GM18861 (cell line): Measurements from ENCODE around the gene LEAP2.

Experiments
- ATAC-seq: cut with Tn5 transposase; IDR thresholded peaks from one replicate; pipeline ENCODE4 v1.9.1; 2021; ENCODE audit not compliant: unreplicated experiment

The LEAP2 gene

DNA sequence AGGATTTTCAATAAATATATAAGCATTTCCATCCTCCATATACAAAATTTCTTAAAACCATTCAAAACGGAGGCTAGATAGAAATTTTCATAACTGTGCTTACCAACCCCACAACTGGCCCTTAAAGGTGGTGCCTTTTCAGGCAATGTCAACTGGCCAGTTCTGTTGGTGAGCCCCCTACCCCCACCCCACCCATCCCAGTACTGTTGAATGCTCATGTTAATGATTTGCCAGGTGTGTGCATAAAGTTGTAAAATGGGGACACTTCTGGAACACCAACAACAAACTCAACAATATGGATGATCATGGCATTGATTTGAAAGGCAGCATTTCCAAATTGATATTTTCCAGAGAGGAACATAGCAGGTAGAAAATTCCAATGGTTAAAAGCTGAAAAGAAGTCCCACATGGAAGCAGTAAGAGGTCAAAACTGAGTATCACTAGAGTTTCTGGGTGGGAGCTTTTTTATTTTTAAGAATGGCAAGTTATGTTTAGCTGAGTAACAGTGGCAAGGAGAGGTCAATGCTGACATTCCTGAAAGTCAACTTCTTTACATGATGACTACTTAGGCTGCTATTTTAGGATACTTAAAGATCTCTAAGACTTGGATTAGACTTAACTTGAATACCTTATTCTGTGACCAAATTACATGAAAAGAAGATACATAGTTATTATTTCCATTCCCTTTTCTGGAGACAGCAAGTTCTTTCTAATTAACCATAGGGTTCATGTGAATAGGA is 2.7 kb downstream of the LEAP2 start:
- ATAC-seq = no peak

DNA sequence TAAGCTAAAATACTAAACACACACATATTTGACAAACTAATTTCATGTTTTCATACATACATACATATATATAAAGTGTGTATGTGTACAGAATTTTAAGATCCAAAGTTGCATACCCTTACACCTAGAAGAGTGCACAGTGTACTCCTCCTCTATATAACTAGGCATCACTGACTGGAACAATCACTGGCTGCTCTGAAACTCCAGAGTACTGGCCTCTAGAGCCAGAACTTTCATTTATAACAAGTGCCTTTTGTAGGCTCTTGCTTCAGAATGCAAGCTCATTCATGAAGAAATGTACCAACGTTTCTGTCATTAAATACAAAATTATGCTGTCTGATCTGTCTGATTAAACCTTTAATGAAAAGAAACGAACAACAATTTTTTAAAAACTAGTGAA is 4.0 kb downstream of the LEAP2 start:
- ATAC-seq = no peak

DNA sequence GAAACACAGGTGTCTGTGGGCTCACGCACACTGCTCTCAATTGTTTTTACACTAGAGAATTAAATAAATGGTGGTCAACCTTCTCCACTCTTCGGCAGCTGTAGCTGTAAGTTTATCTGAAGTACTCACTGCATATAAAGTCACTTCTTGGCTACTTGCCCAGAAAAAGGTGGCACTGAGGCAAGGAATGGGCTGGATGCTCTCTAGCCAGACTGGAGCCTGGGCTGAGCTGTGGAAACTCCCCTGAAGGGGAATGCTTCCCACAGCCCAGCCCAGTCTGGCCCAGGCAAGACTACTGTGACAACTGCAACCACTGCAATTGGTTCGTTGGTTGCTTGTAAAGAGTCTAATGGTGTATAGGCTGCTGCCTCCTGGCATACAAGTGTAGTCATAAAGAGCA is 4.5 kb downstream of the LEAP2 start:
- no peak for ATAC-seq

- ATAC-seq = no peak
These were observed 9.9 kb downstream of the LEAP2 start for GRCh38 chr5:132883261-132883834.

GRCh38 chr5:132884548-132884947 is 11.1 kb downstream of the LEAP2 start:
- ATAC-seq = no peak

GRCh38 chr5:132886064-132886823 is 12.8 kb downstream of the LEAP2 start:
- no peak for ATAC-seq

GRCh38 chr5:132887283-132887682 is 13.8 kb downstream of the LEAP2 start:
- no peak for ATAC-seq

DNA sequence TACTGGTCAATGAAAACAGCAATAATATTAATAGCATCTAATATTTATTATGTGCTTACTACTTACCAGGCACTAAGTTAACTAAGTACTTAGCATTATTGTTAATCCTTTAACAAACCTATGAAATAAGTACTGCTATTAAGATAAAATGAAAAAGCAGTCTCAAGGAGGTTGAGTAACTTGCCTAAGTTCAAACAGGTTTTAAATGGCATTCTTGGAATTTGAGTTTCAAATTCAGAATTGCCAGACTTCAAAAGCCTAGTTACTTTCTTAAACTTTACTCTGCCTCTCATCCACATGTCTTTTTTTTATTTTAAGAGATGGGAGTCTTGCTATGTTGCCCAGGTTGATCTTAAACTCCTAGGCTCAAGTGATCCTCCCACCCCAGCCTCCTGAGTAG is 16.0 kb downstream of the LEAP2 start:
- ATAC-seq = no peak

GRCh38 chr5:132890817-132891216 is 17.3 kb downstream of the LEAP2 start:
- ATAC-seq = no peak

DNA sequence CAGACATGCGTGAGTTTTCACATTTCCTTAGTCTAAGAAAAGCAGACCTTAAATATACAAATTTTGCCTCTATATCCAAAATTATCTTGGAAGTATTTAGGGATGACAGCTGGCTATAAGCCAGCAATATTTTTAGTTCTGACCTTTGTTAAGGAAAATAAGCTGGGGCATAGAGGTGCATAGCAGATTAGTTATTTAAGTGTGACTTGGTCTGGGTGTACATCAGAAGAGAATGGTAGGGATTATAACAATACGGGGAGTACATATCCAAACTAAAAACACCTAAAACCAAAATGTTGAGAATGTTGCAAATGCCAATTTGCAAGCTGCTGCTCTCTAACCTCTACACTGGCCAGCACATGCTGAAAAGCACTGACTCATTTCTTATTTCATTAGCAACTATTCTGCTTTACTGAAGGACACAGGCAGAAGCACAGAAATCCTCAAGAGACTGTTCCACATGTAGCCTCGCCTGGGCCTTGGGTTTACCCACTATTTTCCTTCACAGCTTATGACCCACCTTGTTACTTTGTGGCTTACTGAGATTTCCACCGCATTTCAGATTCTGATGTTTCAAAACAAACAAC is 22.3 kb downstream of the LEAP2 start:
- ATAC-seq = no peak

DNA sequence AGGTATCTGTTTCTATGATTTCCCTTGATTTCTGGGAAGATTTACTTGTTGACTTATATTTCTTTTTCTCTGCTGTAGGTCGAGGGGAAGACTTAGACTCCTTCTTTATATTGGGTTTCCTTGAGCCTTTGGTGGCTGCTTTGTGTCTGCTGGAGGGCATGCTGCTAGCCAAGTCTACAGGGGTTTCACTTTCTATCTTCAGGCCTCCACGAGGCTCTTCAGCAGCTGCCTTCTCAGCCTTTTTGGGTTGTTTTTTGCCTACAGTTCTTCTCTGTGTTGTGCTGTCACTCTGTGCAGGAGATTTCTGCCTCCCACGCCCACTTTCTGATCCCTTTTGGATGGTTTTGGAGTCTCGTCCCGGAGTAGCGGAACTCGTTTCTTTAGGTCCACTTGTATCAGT is 23.2 kb downstream of the LEAP2 start:
- no peak for ATAC-seq

- no peak for ATAC-seq
These were observed 24.6 kb downstream of the LEAP2 start for GRCh38 chr5:132898094-132898493.

DNA sequence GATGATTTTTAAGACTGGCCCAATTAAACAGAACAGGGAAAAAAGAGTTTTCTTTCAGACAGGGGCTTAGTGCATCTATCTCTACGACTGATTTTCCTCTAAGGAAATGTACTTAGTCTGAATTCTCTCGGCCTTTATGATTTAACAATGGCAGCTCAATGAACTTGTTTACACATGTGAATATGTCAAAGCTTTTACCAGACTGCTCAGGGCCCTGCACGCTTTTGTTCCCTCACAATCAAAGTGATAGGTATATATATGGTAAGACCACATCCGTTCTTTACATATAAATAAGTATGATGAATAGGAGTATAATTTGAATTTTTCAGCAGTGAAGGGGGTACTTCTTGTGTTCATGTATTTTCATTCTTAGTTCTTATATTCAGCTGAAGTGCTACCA is 27.6 kb downstream of the LEAP2 start:
- no peak for ATAC-seq

GRCh38 chr5:132901730-132902129 is 28.3 kb downstream of the LEAP2 start:
- ATAC-seq = no peak

DNA sequence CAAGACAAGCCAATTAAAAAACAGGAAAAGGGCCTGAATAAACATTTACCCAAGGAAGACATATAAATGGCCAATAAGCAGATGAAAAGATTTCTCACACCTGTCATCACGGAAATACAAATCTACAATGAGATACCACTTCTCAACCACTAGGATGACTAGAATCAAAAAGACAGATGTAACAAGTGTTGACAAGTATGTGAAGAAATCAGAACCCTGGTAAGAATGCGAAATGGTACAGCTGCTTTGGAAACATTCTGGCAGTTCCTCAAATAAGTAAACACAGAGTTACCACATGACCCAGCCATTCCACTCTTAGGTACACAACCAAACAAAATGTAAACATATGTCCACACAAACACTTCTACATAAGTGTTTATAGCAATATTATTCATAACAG is 32.5 kb downstream of the LEAP2 start:
- ATAC-seq = no peak

DNA sequence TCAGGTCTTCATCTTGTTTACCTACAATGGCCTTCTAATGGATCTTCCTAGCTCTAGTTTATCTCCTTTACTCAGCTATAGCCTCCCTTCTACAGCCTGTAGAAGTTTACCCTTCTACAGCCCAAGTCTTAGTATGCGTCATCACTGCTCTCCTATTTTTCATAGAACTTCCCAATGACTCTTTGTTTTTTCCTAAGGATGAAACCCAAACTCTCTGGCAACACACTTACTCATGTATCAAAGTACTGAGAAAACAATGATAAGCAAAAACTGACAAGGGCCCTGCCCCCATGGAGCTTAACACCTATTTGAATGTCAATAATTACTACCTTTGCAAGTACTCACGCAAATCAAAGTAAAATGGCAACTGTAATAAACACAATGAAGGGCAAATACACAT is 33.7 kb downstream of the LEAP2 start:
- ATAC-seq = no peak

DNA sequence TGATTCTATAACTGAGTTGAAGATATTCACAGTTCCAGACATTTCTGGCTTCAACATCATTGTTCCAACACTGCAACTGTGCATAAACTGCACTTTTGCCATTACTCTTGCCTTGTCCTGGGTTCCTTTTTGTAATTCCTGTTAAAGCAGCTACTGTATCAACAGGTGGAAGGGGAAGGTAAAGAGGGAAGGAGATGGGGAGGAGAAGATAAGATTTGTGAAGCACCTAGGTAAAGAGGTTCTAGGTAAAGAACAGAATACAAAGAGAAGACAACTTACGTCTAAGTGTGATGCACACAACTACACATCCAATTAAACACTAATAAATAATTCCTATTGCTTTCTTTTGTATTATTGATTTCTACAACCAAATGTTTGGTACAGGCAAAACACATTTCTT is 36.2 kb downstream of the LEAP2 start:
- no peak for ATAC-seq

GRCh38 chr5:132915681-132916080 is 42.2 kb downstream of the LEAP2 start:
- ATAC-seq = no peak

DNA sequence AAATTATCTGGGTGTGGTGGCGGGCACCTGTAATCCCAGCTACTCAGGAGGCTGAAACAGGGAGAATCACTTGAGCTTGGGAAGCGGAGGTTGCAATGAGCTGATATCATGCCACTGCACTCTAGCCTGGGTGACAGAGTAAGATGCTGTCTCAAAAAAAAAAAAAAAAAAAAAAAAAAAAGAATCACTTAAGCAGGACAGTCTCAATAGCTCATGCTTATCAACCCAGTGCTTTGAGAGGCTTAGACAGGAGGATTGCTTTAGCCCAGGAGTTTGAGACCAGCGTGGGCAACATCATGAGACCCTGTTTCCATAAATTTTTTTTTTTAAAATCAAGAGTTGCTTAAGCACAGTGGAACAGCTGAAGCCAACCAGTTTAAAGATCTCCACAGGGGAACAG is 42.6 kb downstream of the LEAP2 start:
- no peak for ATAC-seq
